D341Med (cell line): Measurements from ENCODE around the gene ARHGDIA.

Experiments
- DNase-seq: peaks from one replicate; pipeline ENCODE4 v3.0.0; 2012; ENCODE audit warnings: low spot score

The ARHGDIA gene

DNA sequence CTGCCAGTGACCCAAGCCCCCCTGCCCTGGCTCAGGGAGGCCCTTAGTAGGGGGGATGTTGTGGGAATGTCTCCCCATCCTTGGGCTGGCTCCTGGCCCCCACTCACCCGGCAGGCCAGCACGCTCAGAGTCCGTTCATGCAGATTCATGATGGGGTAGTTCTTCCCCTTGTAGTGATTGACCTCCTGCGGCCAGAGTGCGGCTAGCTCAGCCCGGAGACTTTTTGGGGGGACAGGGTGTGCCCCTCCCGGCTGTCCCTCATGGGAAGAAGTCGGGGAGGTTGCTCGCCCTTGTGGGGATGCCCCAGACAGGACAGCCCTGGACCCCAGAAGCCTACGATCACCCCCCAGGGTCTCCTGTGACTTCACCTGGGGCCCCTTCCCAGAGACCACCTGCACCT is 34.9 kb upstream of the ARHGDIA start:
- no peak for DNase-seq

DNA sequence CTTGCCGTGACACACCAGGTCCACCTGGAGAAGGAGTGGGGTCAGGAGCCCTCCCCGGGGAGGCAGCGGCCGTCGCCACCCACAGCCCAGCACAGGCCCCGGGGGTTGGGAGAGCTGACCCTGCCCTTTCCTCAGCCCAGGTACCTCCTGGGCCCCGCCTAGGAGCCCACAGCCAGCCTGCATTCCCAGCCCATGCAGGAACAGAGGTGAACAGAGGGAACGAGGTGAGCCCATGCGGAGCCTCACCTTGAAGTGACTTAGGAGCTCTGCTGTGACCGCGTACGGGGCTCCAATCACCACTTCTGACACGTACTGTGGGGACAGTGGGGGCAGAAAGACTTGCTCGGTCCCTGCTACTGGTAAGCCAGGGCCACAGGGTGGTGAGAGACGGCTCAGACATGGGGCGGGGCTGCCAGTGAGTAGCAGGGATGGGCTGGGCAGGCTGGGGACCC is 34.3 kb upstream of the ARHGDIA start:
- no peak for DNase-seq

- no peak for DNase-seq
Observed at GRCh38 chr17:81904600-81905423, 33.7 kb upstream of the ARHGDIA start.

GRCh38 chr17:81903896-81904599 is 32.9 kb upstream of the ARHGDIA start:
- DNase-seq, result no peak

DNA sequence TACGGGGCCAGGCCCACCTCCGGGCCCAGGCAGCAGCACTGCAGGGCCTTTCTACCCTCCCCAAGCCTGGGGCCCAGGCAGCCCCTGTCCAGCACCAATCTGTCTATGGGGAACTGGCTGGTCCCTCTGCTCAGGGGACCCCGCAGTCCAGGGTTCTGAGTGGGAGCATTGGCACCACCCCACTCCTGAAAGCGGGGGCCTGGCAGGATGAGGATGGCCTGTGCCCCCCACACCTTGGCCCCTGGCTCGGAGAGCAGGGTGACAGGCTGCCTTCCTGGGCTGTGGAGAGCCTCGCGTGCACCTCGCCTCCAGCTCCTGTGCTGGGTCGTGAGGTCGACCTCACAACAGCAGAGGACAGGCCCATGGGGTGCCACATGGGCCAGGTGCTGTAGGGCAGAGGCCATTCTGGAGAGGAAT is 32.3 kb upstream of the ARHGDIA start:
- no peak for DNase-seq

GRCh38 chr17:81902653-81903414 is 31.7 kb upstream of the ARHGDIA start:
- DNase-seq, result no peak

GRCh38 chr17:81902023-81902652 is 31.0 kb upstream of the ARHGDIA start, which contains the start of gene NPB:
Gene NPB, plus strand, starts transcription at chr17:81902238. Its CDS starts 40 bp downstream, at chr17:81902278.
- DNase-seq, result peak; percentile 65

- DNase-seq, result no peak
Observed at GRCh38 chr17:81901167-81902022, 30.3 kb upstream of the ARHGDIA start.

DNA sequence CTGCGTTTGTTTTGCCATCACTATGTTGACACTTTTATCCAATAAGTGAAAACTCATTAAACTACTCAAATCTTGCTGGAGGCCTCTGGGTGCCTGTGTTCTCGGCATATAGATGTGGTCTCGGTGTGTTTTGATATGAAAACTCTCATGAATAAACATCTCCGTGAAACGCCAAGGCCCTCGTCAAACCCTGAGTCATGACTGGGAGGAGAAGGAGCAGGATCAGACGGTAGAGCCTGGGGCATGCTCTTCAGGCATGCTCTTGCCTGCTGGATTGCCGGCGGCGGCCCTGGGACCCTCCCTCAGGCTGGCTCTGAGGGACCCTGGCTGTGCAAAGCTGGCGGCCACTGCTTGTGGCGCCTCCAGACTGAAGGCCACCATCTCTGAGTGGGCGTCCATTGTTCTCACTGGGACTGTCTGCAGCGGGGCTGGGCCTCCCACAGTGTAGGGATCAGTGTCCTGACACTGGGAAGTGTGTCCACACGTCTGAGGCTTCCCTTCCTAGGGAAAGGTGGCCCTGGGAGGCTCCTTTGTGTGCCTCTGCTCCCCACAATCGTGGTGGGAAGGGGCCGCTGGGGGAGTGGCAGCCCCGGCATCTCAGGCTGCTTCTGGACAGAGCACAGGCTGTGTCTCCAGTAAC is 29.2 kb upstream of the ARHGDIA start:
- DNase-seq, result no peak

GRCh38 chr17:81899514-81900166 is 28.5 kb upstream of the ARHGDIA start:
- no peak for DNase-seq

GRCh38 chr17:81898885-81899284 is 27.7 kb upstream of the ARHGDIA start:
- DNase-seq, result no peak

- no peak for DNase-seq
Observed at GRCh38 chr17:81898029-81898866, 27.1 kb upstream of the ARHGDIA start.

DNA sequence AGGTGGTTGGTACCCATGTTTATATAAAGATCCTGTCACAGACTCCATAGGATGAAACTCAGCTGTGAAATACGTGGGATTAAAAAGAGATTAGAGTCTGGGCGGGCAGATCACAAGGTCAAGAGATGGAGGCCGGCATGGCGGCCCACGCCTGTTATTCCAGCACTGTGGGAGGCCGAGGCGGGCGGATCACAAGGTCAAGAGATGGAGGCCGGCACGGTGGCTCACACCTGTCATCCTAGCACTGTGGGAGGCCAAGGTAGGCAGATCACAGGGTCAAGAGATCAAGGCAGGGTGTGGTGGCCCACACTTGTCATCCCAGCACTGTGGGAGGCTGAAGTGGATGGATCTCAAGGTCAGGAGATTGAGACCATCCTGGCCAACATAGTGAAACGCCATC is 24.3 kb upstream of the ARHGDIA start:
- no peak for DNase-seq

GRCh38 chr17:81891303-81891552 is 20.1 kb upstream of the ARHGDIA start:
- DNase-seq, result no peak

GRCh38 chr17:81890447-81891302 is 19.5 kb upstream of the ARHGDIA start:
- DNase-seq, result peak; percentile 63

DNA sequence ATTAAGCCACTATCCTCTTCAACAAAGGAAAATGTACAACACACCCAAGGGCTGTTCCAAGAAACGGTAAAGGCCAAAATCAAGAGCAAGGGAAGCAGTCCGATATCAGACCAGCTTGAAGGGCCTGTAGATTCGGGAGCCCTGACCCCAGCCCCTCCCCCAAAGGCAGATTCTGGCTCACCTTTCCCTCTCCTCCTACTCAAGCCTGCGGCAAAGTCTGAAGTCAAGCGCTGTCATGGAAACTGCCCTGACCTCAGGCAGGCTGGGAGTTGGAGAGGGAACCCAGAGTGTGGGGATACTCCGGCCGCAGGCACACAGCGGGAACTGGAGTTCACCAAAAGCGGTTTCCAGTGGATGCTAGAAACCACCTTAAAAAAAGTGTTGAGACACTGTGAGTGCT is 18.5 kb upstream of the ARHGDIA start:
- DNase-seq, result no peak

GRCh38 chr17:81888988-81889595 is 18.0 kb upstream of the ARHGDIA start:
- no peak for DNase-seq
